Measurements from ENCODE around the gene RNF220. TPM values are rescaled to one million over a fixed set of nuclear protein-coding genes. Genes with fewer than 3 reads are reported as not detected.

The RNF220 gene
- total and polyA plus RNA-seq, 2 of the 13 experiments (the other 11 are each of a cell fraction or from before 2014, with no cell fraction given): 48.2 to 72.1 TPM

DNA sequence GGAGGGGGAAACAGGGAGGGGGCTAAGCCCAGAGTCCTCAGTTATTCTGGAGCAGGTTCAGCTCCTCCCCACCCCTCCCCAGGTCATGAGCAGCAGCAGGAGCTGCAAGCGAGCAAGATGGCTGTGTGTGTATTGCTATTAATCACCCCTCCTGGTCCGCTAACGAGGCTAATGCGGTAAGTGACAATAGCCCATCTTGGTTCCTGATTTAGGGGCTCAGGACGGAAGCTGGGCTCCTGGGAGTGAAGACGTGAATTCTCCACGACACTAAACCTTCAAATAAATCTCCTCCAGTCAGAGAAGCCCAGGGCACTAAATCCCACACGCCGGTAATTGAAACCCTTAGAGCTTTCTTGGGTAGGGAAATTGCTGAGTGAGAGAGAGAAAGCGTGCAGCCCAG lies 193.1 kb downstream of the RNF220 start (continued):
- TF ChIP-seq, protein P1, sequence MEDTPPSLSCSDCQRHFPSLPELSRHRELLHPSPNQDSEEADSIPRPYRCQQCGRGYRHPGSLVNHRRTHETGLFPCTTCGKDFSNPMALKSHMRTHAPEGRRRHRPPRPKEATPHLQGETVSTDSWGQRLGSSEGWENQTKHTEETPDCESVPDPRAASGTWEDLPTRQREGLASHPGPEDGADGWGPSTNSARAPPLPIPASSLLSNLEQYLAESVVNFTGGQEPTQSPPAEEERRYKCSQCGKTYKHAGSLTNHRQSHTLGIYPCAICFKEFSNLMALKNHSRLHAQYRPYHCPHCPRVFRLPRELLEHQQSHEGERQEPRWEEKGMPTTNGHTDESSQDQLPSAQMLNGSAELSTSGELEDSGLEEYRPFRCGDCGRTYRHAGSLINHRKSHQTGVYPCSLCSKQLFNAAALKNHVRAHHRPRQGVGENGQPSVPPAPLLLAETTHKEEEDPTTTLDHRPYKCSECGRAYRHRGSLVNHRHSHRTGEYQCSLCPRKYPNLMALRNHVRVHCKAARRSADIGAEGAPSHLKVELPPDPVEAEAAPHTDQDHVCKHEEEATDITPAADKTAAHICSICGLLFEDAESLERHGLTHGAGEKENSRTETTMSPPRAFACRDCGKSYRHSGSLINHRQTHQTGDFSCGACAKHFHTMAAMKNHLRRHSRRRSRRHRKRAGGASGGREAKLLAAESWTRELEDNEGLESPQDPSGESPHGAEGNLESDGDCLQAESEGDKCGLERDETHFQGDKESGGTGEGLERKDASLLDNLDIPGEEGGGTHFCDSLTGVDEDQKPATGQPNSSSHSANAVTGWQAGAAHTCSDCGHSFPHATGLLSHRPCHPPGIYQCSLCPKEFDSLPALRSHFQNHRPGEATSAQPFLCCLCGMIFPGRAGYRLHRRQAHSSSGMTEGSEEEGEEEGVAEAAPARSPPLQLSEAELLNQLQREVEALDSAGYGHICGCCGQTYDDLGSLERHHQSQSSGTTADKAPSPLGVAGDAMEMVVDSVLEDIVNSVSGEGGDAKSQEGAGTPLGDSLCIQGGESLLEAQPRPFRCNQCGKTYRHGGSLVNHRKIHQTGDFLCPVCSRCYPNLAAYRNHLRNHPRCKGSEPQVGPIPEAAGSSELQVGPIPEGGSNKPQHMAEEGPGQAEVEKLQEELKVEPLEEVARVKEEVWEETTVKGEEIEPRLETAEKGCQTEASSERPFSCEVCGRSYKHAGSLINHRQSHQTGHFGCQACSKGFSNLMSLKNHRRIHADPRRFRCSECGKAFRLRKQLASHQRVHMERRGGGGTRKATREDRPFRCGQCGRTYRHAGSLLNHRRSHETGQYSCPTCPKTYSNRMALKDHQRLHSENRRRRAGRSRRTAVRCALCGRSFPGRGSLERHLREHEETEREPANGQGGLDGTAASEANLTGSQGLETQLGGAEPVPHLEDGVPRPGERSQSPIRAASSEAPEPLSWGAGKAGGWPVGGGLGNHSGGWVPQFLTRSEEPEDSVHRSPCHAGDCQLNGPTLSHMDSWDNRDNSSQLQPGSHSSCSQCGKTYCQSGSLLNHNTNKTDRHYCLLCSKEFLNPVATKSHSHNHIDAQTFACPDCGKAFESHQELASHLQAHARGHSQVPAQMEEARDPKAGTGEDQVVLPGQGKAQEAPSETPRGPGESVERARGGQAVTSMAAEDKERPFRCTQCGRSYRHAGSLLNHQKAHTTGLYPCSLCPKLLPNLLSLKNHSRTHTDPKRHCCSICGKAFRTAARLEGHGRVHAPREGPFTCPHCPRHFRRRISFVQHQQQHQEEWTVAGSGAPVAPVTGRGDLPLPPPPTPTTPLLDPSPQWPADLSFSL (CRISPR knock-in tag; IDR thresholded peaks at IDR 0.05): no peak
- TF ChIP-seq TCF7 (IDR thresholded peaks at IDR 0.05; ENCODE audit: low read depth) (no peak), SMARCC2 (IDR thresholded peaks at IDR 0.05) (no peak), MTA3 (CRISPR knock-in tag; IDR thresholded peaks at IDR 0.05) (no peak), ZNF879 (CRISPR knock-in tag; IDR thresholded peaks at IDR 0.05) (no peak), MAZ (IDR thresholded peaks at IDR 0.05; ENCODE audit: borderline replicate concordance, low read depth, low read length) (no peak), MAZ (CRISPR knock-in tag; IDR thresholded peaks at IDR 0.05; ENCODE audit: low read depth) (no peak), ZNF598 (CRISPR knock-in tag; IDR thresholded peaks at IDR 0.05; ENCODE audit: borderline replicate concordance) (no peak), NPAS2 (CRISPR knock-in tag; IDR thresholded peaks at IDR 0.05; ENCODE audit: borderline replicate concordance) (no peak), TBP (CRISPR knock-in tag; IDR thresholded peaks at IDR 0.05) (no peak), KMT2A (CRISPR knock-in tag; IDR thresholded peaks at IDR 0.05) (no peak)
- TF ChIP-seq, protein P2, sequence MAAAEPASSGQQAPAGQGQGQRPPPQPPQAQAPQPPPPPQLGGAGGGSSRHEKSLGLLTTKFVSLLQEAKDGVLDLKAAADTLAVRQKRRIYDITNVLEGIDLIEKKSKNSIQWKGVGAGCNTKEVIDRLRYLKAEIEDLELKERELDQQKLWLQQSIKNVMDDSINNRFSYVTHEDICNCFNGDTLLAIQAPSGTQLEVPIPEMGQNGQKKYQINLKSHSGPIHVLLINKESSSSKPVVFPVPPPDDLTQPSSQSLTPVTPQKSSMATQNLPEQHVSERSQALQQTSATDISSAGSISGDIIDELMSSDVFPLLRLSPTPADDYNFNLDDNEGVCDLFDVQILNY (CRISPR knock-in tag; conservative IDR thresholded peaks at IDR 0.05): no peak
- TF ChIP-seq, protein P3, sequence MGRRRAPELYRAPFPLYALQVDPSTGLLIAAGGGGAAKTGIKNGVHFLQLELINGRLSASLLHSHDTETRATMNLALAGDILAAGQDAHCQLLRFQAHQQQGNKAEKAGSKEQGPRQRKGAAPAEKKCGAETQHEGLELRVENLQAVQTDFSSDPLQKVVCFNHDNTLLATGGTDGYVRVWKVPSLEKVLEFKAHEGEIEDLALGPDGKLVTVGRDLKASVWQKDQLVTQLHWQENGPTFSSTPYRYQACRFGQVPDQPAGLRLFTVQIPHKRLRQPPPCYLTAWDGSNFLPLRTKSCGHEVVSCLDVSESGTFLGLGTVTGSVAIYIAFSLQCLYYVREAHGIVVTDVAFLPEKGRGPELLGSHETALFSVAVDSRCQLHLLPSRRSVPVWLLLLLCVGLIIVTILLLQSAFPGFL (CRISPR knock-in tag; IDR thresholded peaks at IDR 0.05): no peak
